A549 (cell line): ENCODE data around the gene C6.

Experiments
- CTCF ChIP-seq: fragments of >200 bp; sonication (Bioruptor Twin); formaldehyde crosslinking; IDR thresholded peaks from 3 replicates; pipeline ENCODE4 v1.5.1; 2016
- EP300 ChIP-seq, 2 experiments: fragments of >200 bp; sonication (Bioruptor Twin); formaldehyde crosslinking; IDR thresholded peaks; 2 replicates in 1 of 2; 3 replicates in 1 of 2; pipeline ENCODE4 v1.6.1; 2016 to 2017
- POLR2A ChIP-seq: IDR thresholded peaks from 2 replicates; pipeline ENCODE4 v1.6.1; 2012; ENCODE audit warnings: mild to moderate bottlenecking, low read length

GRCh38 chr5:41256400-41256799 lies 43.1 kb upstream of the C6 start:
- TF ChIP-seq CTCF (no peak), POLR2A (no peak), EP300 (IDR thresholded peaks at IDR 0.05) (no peak)
